H9 (cell line): Measurements from ENCODE around the gene ANKH. TPM values are rescaled to one million over a fixed set of nuclear protein-coding genes. Genes with fewer than 3 reads are reported as not detected.

Source experiments
- DNase-seq: peaks from one replicate; pipeline ENCODE4 v3.0.0-alpha.2; 2017
- H2AFZ ChIP-seq: one replicate; pipeline ENCODE4 v1.6.1; 2013; ENCODE audit warnings: mild to moderate bottlenecking, low read length, control low read depth, moderate library complexity
- H2AK5ac ChIP-seq: 2 replicates; pipeline ENCODE4 v1.6.1; 2013; ENCODE audit warnings: low read length, control low read depth, mixed read lengths; ENCODE audit not compliant: insufficient read length
- H2BK120ac ChIP-seq: one replicate; pipeline ENCODE4 v1.6.1; 2013; ENCODE audit warnings: low read depth, mild to moderate bottlenecking, low read length, control low read depth, inconsistent platforms; ENCODE audit not compliant: poor library complexity, severe bottlenecking
- H2BK12ac ChIP-seq: 2 replicates; pipeline ENCODE4 v1.6.1; 2013; ENCODE audit warnings: low read length, control low read depth, mixed read lengths, low read depth; ENCODE audit not compliant: insufficient read length
- H2BK15ac ChIP-seq: 2 replicates; pipeline ENCODE4 v1.6.1; 2013; ENCODE audit warnings: low read depth, low read length, control low read depth
- H2BK20ac ChIP-seq: one replicate; pipeline ENCODE4 v1.6.1; 2013; ENCODE audit warnings: low read depth, mild to moderate bottlenecking, low read length, control low read depth, inconsistent platforms; ENCODE audit not compliant: poor library complexity, severe bottlenecking
- H2BK5ac ChIP-seq: 2 replicates; pipeline ENCODE4 v1.6.1; 2013; ENCODE audit warnings: low read length, control low read depth, mixed read lengths; ENCODE audit not compliant: insufficient read length
- H3K14ac ChIP-seq: 2 replicates; pipeline ENCODE4 v1.6.1; 2013; ENCODE audit warnings: low read length, control low read depth; ENCODE audit not compliant: insufficient read depth
- H3K18ac ChIP-seq: 2 replicates; pipeline ENCODE4 v1.6.1; 2013; ENCODE audit warnings: low read depth, mild to moderate bottlenecking, mixed read lengths, low read length, control low read depth; ENCODE audit not compliant: insufficient read length
- H3K23ac ChIP-seq: 2 replicates; pipeline ENCODE4 v1.6.1; 2013; ENCODE audit warnings: low read length, control low read depth, mixed read lengths, low read depth; ENCODE audit not compliant: insufficient read length
- H3K23me2 ChIP-seq: 2 replicates; pipeline ENCODE4 v1.6.1; 2013; ENCODE audit warnings: low read depth, mild to moderate bottlenecking, mixed read lengths, low read length, control low read depth; ENCODE audit not compliant: insufficient read length, poor library complexity, severe bottlenecking
- H3K27ac ChIP-seq: 2 replicates; pipeline ENCODE4 v1.5.1; 2013; ENCODE audit warnings: low read length, control low read depth, mixed read lengths, low read depth; ENCODE audit not compliant: insufficient read length
- H3K27me3 ChIP-seq: 2 replicates; pipeline ENCODE4 v1.6.1; 2013; ENCODE audit warnings: low read length, control low read depth, inconsistent platforms; ENCODE audit not compliant: insufficient read depth
- H3K4ac ChIP-seq: 2 replicates; pipeline ENCODE4 v1.6.1; 2013; ENCODE audit warnings: low read depth, mild to moderate bottlenecking, control low read depth, inconsistent platforms, low read length, moderate library complexity
- H3K4me1 ChIP-seq: 2 replicates; pipeline ENCODE4 v1.6.1; 2013; ENCODE audit warnings: low read length, control low read depth, inconsistent platforms; ENCODE audit not compliant: insufficient read depth
- H3K4me2 ChIP-seq: 2 replicates; pipeline ENCODE4 v1.6.1; 2013; ENCODE audit warnings: low read length, control low read depth, mixed read lengths; ENCODE audit not compliant: insufficient read length, insufficient read depth
- H3K56ac ChIP-seq: 2 replicates; pipeline ENCODE4 v1.6.1; 2013; ENCODE audit warnings: low read depth, mild to moderate bottlenecking, mixed read lengths, low read length, control low read depth; ENCODE audit not compliant: insufficient read length
- H3K79me1 ChIP-seq: 2 replicates; pipeline ENCODE4 v1.6.1; 2013; ENCODE audit warnings: low read depth, mild to moderate bottlenecking, moderate library complexity, low read length, control low read depth, inconsistent platforms; ENCODE audit not compliant: insufficient read depth, poor library complexity, severe bottlenecking
- H3K79me2 ChIP-seq: 2 replicates; pipeline ENCODE4 v1.6.1; 2013; ENCODE audit warnings: low read length, control low read depth, inconsistent platforms; ENCODE audit not compliant: insufficient read depth
- H3K9ac ChIP-seq: 2 replicates; pipeline ENCODE4 v1.6.1; 2013; ENCODE audit warnings: low read length, control low read depth, mixed read lengths; ENCODE audit not compliant: insufficient read length; ENCODE audit errors: extremely low read depth
- H3K9me3 ChIP-seq: one replicate; pipeline ENCODE4 v1.6.1; 2013; ENCODE audit warnings: low read depth, low read length, inconsistent platforms; ENCODE audit not compliant: control insufficient read depth
- H3T11ph ChIP-seq: one replicate; pipeline ENCODE4 v1.6.1; 2013; ENCODE audit warnings: mild to moderate bottlenecking, low read length, control low read depth, inconsistent platforms
- H4K20me1 ChIP-seq: one replicate; pipeline ENCODE4 v1.6.1; 2013; ENCODE audit not compliant: control insufficient read depth, insufficient read length, insufficient read depth
- H4K5ac ChIP-seq: 2 replicates; pipeline ENCODE4 v1.6.1; 2013; ENCODE audit warnings: low read depth, mild to moderate bottlenecking, mixed read lengths, low read length, control low read depth; ENCODE audit not compliant: insufficient read length
- H4K8ac ChIP-seq: replicated peaks from 2 replicates; pipeline ENCODE4 v1.6.1; 2013; ENCODE audit warnings: low read length, control low read depth, mixed read lengths, low read depth; ENCODE audit not compliant: insufficient read length
- H4K91ac ChIP-seq: 2 replicates; pipeline ENCODE4 v1.6.1; 2013; ENCODE audit warnings: low read depth, mild to moderate bottlenecking, moderate library complexity, mixed read lengths, low read length, control low read depth; ENCODE audit not compliant: insufficient read length
- H3K27ac Mint-ChIP-seq, 3 experiments: 2 replicates in 2 of 3; 3 replicates in 1 of 3; pipeline ENCODE4 v1.8.0; 2020 to 2021; ENCODE audit warnings: mixed read lengths in 3 of 3, mild to moderate bottlenecking in 1 of 3, moderate library complexity in 1 of 3
- H3K27me3 Mint-ChIP-seq: 2 replicates; pipeline ENCODE4 v1.8.0; 2021; ENCODE audit warnings: low read depth, mild to moderate bottlenecking, moderate library complexity, mixed read lengths
- H3K36me3 Mint-ChIP-seq, 3 experiments: 2 replicates in 2 of 3; 3 replicates in 1 of 3; pipeline ENCODE4 v1.8.0; 2020 to 2021; ENCODE audit warnings: low read depth in 3 of 3, mixed read lengths in 3 of 3; ENCODE audit not compliant: insufficient read depth in 1 of 3
- H3K4me1 Mint-ChIP-seq, 2 experiments: 2 replicates each; pipeline ENCODE4 v1.8.0; 2020; ENCODE audit warnings: mixed read lengths in 2 of 2
- H3K4me3 Mint-ChIP-seq, 2 experiments: 2 replicates in 1 of 2; 3 replicates in 1 of 2; pipeline ENCODE4 v1.8.0; 2020 to 2021; ENCODE audit warnings: mild to moderate bottlenecking in 2 of 2, mixed read lengths in 2 of 2, moderate library complexity in 1 of 2
- H3K9me3 Mint-ChIP-seq, 2 experiments: 2 replicates in 1 of 2; 3 replicates in 1 of 2; pipeline ENCODE4 v1.8.0; 2020; ENCODE audit warnings: mild to moderate bottlenecking in 2 of 2, mixed read lengths in 2 of 2, moderate library complexity in 1 of 2
- WGBS: extraction: QIAGEN DNeasy Blood & Tissue Kit; methylation state at CpG from one replicate; pipeline ENCODE4 v1.1.7; 2013; ENCODE audit warnings: missing lambda C conversion rate, low lambda C conversion rate, mixed read lengths; ENCODE audit not compliant: insufficient read length; ENCODE audit errors: extremely low coverage; 5-methylcytosine and 5-hydroxymethylcytosine counted together
- total RNA-seq: library from RNA; stranded (reverse); gene quantifications from 2 replicates; pipeline ENCODE4 v1.2.1, GENCODE V29; 2021
- TF ChIP-seq, protein P1 (sequence below): fragments of 200-600 bp; sonication (generic); conservative IDR thresholded peaks from 3 replicates; pipeline ENCODE4 v1.8.0; 2021; ENCODE audit warnings: antibody characterized with exemption, mild to moderate bottlenecking

ANKH gene
- total RNA-seq, 1 experiment from 2014 or later: 9.6 TPM

DNA sequence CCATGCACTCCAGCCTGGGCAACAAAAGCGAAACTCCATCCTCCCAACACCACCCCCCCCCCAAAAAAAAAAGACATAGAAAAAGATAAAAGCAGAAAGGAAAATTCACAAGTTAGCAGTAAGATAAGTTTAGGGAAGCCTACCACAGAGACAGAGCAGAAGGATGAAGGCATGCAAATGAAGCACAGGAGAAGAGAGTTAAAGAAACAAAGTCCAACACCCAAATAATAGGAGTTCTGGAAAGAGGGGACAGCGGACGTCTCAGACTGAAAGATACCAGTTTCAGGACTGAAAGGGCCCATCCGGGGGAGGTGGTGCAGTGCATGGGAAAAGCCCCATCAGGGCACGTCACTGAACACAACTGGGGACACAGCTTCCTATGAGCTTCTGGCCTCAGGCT is 152.8 kb downstream of the ANKH start:
- Mint-ChIP-seq H3K27me3 (no peaks in the 10 kb centered on the region), H3K36me3 (peaks cover 5 to 37% (median 24%) of the 10 kb centered on the region in 3 experiments; a peak in 6 of 7 replicates), H3K27ac (no peak overlapping the region), H3K9me3 (peaks cover 7 to 27% of the 10 kb centered on the region in 2 experiments), H3K4me3 (no peak overlapping the region), H3K4me1 (peaks cover 0 to 4% of the 10 kb centered on the region in 2 experiments; a peak in 1 of 4 replicates)
- no peak overlapping the region for H3K27ac ChIP-seq
- no peak overlapping the region for H2AK5ac ChIP-seq
- no peak overlapping the region for H4K8ac ChIP-seq
- H3T11ph ChIP-seq: no peak overlapping the region
- H2BK5ac ChIP-seq: no peak overlapping the region
- no peaks in the 10 kb centered on the region for H3K4me1 ChIP-seq
- no peak overlapping the region for H2BK120ac ChIP-seq
- H2BK12ac ChIP-seq: no peak overlapping the region
- no peak overlapping the region for H3K4me2 ChIP-seq
- H3K9me3 ChIP-seq: no peaks in the 10 kb centered on the region
- H3K23me2 ChIP-seq: no peaks in the 10 kb centered on the region
- no peak overlapping the region for H3K4ac ChIP-seq
- no peak overlapping the region for H3K23ac ChIP-seq
- no peak overlapping the region for H2AFZ ChIP-seq
- H3K18ac ChIP-seq: no peak overlapping the region
- H4K20me1 ChIP-seq: no peaks in the 10 kb centered on the region
- H3K14ac ChIP-seq: no peak overlapping the region
- H4K5ac ChIP-seq: no peak overlapping the region
- DNase-seq: no peak
- H2BK15ac ChIP-seq: no peak overlapping the region
- no peak overlapping the region for H3K9ac ChIP-seq
- H3K56ac ChIP-seq: no peak overlapping the region
- no peak overlapping the region for H4K91ac ChIP-seq
- no peaks in the 10 kb centered on the region for H3K79me1 ChIP-seq
- TF ChIP-seq, protein P1, sequence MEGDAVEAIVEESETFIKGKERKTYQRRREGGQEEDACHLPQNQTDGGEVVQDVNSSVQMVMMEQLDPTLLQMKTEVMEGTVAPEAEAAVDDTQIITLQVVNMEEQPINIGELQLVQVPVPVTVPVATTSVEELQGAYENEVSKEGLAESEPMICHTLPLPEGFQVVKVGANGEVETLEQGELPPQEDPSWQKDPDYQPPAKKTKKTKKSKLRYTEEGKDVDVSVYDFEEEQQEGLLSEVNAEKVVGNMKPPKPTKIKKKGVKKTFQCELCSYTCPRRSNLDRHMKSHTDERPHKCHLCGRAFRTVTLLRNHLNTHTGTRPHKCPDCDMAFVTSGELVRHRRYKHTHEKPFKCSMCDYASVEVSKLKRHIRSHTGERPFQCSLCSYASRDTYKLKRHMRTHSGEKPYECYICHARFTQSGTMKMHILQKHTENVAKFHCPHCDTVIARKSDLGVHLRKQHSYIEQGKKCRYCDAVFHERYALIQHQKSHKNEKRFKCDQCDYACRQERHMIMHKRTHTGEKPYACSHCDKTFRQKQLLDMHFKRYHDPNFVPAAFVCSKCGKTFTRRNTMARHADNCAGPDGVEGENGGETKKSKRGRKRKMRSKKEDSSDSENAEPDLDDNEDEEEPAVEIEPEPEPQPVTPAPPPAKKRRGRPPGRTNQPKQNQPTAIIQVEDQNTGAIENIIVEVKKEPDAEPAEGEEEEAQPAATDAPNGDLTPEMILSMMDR: no peak
- H3K79me2 ChIP-seq: no peaks in the 10 kb centered on the region
- WGBS: no CpG with 5 or more reads among the region's 5 CpGs
- H2BK20ac ChIP-seq: no peak overlapping the region
- no peaks in the 10 kb centered on the region for H3K27me3 ChIP-seq
